ENCODE data around the gene ARMC9.
"Not testable (repeated sequence)": the region's sequence is repeated elsewhere in the genome, so short reads cannot be mapped to it uniquely, and the experiment has no call there.

The ARMC9 gene

DNA sequence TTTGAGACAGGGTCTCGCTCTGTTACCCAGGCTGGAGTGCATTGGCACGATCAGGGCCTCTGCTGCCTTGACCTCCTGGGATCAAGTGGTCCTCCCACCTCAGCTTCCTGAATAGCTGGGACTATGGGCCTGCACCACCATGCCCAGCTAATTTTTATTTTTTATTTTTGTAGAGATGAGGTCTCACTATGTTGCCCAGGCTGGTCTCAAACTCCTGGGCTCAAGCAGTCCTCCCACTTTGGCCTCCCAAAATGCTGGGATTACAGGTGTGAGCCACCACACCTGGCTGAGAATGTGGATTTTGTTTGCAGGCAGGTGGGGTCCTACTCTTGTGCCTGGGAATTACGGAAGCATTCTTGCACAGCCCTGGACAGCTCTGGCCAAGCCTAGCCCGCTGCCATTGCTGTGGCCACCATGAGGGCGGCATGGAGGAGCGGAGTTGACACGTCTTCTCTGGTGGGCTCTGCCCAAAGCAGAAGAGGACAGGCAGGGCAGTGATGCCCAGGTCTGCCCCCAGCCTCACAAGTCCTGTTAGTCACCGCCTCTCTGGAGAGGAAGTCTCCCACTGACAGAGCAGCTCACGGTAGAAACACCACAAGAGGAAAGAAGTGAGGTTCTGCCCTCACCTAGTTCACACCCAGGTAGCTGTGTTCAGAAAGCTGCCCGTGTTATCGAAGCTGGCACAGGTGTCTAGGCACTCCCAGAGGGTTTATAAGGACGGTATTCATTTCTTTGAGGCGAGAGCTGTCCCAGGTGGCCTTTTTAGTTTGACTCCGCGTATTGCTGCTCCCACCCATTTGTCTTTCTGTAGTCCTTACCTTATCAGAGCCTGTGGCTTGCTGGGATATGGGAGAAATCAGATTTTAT lies 46.2 kb downstream of the ARMC9 start:
- no peak for DNase-seq

DNA sequence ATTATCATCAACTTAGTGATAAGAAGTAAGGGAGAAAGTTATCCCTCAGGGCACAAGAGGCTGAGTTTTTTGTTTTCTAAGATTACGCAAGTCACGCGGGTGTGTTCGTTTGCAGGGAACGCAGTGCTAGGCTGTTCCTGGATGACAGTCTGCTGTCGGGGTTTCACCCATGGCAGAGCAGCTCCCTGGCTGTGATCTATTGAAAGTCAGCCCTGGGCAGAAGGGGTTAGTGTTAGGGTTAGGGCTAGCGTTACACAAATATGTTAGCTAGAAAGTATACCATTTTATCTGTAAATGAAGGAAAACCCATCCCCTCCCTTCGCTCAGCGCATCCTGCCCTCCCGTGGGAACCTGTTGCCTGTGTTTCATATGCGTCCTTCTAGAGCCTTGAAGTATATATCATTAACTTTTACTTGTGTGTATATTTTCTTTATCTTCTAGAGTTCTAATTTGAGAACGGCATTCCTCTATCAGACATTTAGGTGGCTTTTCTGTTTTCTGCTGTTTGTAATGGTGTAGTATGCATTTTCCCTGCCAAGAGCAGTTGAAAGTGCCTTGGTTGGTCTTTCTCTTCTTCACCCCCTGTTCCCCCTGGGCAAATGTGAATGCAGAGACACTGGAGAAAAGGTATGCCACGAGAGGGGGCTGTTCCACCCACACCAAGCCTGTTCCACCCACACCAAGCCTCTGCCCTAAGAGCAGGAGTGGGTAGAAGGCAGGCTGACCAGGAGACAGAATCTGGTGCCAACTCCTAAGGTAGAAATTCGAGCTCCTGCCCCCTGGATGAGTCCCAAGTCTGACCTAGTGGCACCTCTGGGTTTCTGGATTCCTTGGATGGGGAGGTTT lies 47.0 kb downstream of the ARMC9 start:
- no peak for DNase-seq

DNA sequence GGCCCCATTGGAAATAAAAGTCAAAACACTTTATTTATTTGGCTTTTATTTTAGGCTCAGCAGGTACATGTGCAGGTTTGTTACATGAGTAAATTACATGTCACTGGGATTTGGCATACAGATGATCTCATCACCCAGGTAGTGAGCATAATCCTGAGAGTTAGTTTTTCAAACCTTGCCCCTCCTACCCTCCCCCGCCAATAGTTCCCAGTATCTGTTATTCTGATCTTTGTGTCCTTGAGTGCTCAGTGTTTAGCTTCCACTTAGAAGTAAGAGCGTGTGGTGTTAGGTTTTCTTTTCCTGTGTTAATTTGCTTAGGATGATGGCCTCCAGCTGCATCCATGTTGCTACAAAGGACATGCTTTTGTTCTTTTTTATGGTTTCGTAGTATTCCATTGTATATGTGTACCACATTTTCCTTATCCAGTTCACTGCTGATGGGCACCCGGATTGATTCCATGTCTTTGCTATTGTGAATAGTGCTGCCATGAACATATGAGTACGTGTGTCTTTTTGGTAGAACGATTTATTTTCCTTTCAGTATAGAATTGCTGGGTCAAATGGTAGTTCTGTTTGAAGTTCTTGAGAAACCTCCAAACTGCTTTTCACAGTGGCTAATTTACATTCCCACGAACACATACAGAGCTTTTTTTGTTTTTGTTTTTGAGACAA lies 47.9 kb downstream of the ARMC9 start:
- DNase-seq = no peak

DNA sequence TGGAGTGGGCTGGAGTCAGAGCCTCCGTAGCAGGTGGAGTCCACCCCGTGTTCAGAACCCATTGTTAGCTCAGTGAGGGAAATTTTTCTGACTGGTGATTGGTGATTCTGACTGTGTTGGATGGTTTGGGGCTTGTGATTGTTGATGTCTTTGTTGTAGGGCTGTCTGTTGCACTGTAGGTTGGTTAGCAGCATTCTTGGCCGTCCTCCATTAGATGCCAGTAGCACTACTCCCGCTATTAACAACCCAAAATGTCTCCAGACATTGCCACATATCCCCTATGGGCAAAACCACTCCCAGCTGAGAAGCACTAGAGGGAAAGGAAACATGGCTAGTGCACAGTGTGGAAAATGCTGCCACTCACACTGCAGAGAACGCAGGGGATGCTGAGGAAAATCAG lies 51.7 kb downstream of the ARMC9 start:
- no peak for DNase-seq

DNA sequence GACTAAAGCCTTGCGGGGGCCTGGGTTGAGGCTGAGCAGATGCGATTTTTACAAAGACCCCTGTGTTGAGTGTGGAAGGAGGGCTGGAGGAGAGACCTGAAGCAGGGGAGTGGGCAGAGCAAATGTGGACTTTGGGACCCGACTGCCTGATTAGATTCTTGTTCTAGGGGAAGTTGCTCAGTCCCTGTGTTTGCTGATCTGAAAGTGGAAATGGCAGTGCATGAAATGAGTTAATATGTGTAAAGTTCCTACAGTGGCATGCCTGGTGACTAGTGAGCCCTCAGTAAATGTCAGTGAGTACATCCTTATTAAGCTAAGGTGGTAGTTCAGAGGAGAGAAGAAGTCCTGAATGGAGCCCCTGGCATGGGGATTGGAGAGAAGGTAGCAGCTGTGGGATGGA lies 52.3 kb downstream of the ARMC9 start:
- no peak for DNase-seq

DNA sequence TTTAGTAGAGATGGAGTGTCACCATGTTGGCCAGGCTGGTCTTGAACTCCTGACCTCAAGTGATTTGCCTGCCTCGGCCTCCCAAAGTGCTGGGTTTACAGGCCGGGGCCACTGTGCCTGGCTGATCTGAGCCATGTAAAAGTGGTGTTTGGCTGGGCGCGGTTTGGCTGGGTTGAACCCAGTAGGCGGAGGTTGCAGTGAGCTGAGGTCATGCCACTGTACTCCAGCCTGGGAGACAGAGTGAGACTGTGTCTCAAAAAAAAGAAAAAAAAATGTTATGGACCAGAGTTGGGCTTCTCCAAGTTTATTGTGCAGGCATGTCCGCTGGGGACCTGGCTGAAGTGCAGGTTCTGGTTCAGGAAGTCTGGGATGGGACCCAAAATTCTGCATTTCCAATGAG lies 54.9 kb downstream of the ARMC9 start:
- DNase-seq = not testable (repeated sequence)

DNA sequence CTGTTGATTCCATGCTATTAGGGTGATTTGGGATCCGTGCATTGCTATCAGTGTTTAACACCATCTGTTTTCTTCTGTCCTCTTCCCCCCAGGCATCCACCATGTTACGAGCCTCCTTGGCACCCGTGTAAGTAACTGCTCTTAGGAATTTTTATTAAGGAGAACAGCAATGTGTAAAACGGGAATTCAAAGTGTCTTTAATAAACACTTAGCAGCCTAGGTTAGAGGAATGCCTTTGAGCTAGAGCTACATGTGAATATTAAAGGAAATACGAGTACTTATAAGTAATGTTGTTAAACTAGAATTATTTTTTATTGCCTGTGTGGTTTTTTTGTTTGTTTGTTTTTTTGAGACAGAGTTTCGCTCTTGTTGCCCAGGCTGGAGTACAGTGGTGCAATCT lies 58.1 kb downstream of the ARMC9 start:
- no peak for DNase-seq

DNA sequence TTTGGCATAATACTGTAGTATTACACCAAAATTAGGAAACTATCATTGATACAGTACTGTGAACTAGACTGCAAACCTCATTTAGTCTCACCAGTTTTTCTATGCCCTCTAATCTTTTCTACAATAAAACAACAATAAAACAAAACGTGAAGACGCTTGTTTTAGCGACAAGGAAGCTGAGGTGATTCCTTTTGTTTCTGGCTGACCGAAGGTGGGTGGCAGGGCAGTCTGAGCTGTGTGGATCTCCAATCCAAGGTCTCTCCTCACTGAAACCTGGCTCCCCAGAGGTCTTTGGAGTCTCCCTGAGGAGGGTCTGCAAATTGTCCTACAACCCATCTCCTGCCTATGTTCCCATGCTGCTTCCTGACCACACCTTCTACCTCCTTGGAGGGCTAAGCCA lies 59.3 kb downstream of the ARMC9 start:
- DNase-seq = no peak

DNA sequence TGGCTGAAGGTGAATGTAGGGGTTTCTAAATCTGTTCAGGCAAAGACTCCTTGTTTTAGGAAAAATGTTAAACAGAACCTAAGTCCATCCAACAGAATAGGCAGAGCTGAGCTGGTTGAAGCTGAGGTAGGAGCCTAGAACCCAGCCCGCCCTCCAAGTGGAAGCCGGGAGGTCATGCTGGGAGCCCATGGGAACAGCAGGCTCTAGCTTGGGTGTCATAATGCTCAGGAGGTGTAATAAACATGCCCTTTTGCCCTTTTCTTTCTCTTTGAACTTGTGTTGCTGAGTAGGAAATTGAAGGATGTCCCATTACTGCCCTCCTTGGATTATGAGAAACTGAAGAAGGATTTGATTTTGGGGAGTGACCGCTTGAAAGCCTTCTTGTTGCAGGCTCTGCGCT lies 60.3 kb downstream of the ARMC9 start:
- no peak for DNase-seq

DNA sequence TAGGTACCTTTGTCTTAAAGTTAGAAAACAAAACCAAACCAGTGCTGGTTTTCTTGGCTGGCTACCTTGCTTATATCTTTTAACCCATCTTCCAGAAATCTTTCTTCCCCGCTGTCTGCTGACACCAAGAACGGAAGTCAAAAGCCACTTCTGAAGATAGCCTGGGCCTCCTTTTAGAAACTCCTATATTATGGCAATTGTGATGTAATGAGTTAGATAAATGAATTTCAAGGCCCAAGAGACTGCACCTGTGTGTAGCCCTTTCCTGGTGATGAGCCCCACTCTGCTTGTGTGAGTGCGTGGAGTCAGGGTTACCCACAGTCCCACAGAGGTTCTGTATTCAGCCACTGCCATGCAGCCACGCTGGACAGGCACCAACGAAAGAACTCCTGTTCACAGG lies 60.7 kb downstream of the ARMC9 start:
- no peak for DNase-seq

DNA sequence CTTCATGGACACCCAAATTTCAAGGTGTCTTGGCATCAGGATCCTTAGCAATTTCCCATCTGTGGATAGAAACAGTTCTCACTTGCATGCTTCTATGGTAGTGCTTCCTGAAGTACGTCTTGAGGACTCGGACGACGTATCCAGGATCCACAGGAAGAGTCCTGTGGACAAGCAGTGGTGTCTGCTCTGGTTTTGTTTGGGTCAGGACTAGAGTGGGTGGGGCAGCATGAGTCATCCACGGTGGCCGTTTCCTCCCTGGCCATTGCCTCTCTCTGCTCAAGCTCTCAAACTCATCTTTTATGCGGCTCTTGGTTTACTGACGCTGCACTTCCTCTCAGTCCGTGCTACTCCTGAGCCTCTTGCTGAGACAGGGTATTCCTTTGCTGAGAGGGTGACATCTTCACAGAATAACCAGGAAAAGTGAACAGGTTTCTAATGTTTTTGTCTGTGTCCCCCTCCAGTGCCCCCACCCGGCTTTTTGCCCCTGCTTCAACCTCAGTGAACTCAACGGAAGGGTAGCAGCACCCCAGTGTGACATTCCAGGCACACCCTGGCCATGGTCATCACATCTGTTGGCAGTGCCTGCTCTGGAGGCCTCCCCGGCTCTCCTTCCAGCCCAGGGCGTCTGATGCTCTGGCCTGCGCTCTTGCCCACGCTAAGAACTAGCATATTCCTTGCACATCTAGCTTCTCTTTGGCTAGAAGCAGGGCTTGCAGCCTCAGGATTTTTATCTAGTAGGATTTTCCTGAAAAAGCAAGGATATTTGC lies 62.2 kb downstream of the ARMC9 start:
- no peak for DNase-seq

DNA sequence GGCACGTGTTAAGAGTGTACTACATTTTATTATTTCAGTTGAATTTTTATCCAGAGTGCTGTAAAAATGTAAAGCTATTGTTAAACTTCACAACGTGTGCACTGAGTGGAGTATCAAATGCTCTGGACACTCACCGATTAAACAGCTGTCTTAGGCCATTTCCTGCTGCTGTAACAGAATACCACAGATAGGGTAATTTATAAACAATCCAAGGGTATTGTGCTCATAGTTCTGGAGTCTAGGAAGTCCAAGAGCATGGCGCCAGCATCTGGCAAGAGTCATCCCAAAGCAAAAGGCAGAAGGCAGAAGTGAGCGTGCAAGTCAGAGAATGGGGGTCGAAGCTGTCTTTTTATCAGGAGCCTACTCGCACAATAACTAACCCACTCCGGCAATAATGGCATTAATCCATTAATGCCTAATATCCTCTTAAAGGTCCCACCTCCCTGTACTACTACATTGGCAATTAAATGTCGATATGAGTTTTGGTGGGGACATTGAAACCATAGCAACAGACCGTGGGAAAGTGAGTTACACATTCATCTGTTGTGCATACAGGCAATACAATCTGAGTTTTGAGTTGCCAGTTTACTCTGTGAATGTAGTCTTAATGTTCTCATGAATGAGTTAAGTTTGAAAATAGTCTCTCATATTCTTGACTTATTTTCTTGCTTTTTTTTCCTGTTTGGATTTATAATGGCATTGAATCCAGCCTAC lies 64.8 kb downstream of the ARMC9 start:
- no peak for DNase-seq

DNA sequence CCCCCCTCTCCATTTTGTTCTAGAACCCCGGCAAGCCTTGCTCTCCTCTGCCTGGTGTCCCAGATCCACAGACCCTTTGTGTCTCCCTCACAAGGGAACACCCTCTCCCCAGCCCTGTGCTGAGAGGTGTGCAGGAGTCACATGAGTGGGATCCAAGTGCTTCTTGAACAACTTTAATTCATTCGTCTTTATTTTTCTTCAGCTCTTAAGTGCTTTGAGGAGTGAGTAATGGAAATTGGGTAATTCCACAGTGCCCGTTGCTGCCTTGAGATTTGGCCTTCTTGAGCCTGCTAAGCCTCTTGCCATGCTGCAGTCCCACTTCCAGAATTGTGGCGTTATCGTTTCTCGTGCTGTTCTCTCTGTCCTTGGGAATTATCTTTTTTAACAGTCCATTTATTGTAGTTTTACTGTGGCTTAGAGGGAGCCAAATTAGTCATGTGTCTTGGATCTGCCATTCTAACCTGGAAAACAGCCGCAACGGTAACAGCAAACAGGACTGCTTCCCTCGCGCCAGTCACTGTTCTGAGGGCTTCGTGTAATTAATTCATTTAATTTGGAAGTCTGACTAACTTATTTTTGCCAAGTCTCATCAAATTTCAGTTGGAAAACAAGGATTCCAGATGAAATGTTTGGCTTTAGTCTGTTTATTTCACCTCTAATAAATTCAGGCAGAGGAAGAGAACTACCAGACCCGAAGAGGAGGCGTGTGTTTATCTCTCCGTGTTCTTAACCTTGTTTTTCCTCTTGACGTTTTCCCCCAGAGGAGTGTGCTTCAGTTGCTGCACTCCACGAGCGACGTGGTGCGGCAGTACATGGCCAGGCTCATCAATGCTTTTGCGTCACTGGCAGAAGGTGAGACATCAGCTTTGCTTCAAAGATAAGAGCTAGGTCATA lies 72.0 kb downstream of the ARMC9 start:
- DNase-seq = no peak

DNA sequence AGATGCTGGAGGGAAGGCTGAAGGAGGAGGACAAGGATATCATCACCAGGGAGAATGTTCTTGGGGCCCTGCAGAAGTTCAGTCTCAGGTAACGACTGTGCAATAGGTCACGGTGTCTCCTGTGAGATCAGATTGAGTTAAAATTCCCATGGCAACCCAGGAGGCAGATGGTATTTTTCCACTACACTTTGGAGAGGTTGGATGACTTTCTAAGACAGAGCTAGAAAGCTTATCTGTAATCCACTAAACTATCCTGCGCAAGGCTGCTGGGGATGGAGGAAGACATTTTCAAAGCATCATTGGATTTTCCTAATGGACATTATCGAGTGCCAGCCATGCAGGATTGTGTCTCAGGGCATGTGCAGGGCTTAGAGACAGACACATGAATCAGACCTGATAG lies 74.6 kb downstream of the ARMC9 start:
- no peak for DNase-seq

DNA sequence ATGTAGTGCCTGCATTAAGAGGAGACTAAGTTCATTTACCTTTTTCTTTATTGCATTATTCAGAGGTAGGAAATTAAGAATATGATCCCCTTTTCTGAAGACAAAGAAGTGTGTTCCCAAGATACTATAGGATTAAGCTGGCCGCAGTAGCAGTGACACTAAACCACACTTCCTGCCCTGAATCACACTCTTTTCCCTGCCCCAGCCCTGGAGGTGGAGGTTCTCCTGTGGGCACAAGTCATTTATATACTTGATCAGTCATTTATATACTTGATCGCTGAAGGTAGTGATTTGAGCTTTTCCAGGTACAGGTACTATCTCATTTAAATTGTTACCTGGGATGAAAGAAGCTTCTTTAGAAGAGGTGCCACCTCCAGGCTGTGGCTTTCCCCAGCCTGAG lies 78.6 kb downstream of the ARMC9 start:
- DNase-seq = no peak

DNA sequence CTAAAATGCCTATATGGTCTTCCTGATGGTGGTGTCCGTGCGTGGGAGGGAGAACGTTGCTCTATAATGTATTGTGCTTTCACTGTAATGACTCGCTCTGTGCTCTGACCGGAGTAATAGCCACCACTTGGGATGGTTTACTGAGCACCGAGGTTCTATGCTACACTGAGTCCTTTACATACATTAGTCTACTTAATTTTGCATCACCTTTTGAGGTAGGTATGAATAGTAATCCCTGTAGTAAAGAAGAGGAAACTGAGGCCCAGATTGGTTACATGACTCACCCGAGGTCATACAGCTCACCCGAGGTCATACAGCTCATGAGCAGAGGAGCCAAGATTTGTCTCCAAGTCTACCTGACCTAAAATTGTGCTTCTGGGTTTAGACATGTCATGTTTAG lies 79.5 kb downstream of the ARMC9 start:
- no peak for DNase-seq

DNA sequence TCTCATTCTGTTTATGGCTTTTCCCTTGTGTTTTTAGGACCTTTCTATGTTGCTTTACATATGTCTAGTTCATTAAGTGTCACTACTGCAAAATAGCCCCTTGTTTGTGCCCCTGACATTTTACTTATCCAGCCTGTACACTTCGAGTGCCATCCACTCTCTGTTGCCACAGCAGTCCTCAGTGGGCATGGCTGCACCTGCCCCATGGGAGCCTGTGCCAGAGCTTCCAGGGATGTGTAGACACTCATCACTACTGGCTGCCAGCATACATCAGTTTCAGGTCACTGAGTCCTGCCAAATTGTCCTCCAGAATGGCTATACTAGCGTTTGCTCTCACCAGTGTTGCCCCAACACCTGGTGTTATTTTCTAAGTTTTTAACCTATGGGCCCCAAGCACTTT lies 80.4 kb downstream of the ARMC9 start:
- no peak for DNase-seq

DNA sequence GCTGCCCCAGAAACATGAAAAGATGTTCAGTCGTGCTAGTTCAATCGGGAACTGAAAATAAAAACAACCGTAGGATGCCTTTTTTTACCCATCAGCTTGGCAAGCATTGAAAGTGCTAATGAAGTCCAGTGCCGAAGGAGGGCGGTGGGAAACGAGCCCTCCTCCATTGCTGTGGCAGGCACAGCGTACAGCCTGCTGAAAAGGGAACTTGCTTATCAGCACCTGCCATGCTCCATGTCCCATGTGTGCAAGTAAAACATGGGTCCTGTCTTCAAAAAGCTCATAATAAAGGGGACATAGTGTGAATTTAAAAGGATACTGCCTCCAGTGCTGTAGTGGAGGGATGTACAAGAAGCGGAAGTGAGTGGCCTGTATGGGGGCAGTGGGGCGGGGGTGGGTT lies 82.4 kb downstream of the ARMC9 start:
- DNase-seq = no peak

DNA sequence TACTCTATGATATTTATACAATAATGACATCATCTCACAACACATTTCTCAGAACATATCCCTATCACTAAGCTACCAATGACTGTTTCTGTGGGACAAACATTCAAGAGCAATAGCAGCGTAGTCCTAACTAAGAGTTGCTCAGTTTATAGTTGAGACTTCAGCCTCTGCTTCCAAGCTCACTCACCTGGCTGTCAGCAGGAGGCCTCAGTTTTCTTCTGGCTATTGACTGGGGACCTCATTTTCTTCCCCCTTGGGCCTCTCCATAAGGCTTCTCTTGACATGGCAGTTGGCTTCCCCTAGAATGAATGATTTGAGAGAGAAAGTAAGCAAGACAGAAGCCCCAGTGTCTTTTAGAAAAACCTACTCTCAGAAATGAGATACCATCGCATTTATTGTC lies 85.9 kb downstream of the ARMC9 start:
- no peak for DNase-seq

DNA sequence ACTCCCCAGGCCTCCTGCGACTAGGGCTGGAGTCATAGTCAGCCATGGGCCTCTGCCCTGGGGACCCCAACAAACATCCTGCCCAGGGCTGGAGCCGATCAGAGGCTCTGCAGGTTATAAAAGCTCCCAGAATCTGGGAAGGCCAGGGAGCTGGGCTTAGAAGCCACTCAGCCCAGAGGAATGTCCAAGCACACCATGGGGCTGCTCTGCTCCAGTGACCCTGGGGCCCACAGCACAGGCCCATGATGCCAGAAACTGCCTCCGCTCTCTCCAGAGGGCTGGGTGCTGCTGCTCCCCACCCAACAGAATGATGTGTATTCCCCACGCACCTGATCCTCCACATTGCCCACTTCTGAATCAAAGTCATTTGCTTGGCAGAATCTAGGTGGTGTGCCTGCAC lies 88.5 kb downstream of the ARMC9 start:
- no peak for DNase-seq

DNA sequence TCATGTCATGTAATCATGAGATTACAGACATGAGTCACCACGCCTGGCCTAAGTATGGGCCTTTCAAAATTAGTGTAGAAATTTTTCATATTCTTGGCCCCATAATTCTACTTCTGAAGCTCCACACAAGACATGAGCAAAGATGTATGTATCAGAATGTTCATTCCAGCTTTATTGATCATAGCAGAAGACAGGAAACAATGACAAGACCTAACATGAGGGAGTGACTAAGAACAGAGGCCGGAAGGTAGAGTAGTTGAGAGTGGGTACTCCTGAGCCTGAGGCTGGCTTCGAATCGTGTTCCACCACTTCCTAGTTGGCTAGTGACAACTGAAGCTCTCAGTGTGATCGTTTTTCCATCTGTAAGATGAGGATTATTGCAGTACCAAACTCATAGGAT lies 89.3 kb downstream of the ARMC9 start:
- DNase-seq = no peak
